Central memory CD8-positive, alpha-beta T cell (primary cell): ENCODE results near the gene CCAR1.
A peak's percentile ranks its signal among the peaks of the same experiment; 100 is the strongest.
"Not testable (repeated sequence)": the region's sequence is repeated elsewhere in the genome, so short reads cannot be mapped to it uniquely, and the experiment has no call there.

Experiments used
- ATAC-seq: fragments of 150-1000 bp; cut with Tn5 transposase; replicated peaks from 2 replicates; pipeline ENCODE4 v1.10.0; 2022; ENCODE audit warnings: mild to moderate bottlenecking, moderate FRiP score, moderate number of reproducible peaks; ENCODE audit not compliant: poor library complexity, severe bottlenecking; ENCODE audit errors: extremely low read depth
- DNase-seq, 2 donors: peaks; one replicate each; pipeline ENCODE4 v3.0.0; 2021; ENCODE audit warnings: low spot score in 2 of 2
- H3K27ac Mint-ChIP-seq: one replicate; pipeline ENCODE4 v1.8.0; 2022; ENCODE audit warnings: low read depth, mild to moderate bottlenecking, moderate library complexity, mixed read lengths
- H3K27me3 Mint-ChIP-seq: one replicate; pipeline ENCODE4 v1.8.0; 2022; ENCODE audit warnings: mixed read lengths
- H3K36me3 Mint-ChIP-seq: one replicate; pipeline ENCODE4 v1.8.0; 2022; ENCODE audit warnings: mild to moderate bottlenecking, moderate library complexity, mixed read lengths; ENCODE audit not compliant: insufficient read depth
- H3K4me1 Mint-ChIP-seq: one replicate; pipeline ENCODE4 v1.8.0; 2022; ENCODE audit warnings: mixed read lengths
- H3K4me3 Mint-ChIP-seq: one replicate; pipeline ENCODE4 v1.8.0; 2022; ENCODE audit warnings: mild to moderate bottlenecking, moderate library complexity, mixed read lengths
- H3K9me3 Mint-ChIP-seq: one replicate; pipeline ENCODE4 v1.8.0; 2022; ENCODE audit warnings: mixed read lengths

CCAR1 gene

GRCh38 chr10:68813559-68813958, 92.5 kb downstream of the CCAR1 start:
- H3K4me3 Mint-ChIP-seq: no peak overlapping the region
- H3K36me3 Mint-ChIP-seq: no peaks in the 10 kb centered on the region
- no peaks in the 10 kb centered on the region for H3K27me3 Mint-ChIP-seq
- DNase-seq: no peak
- H3K4me1 Mint-ChIP-seq: no peaks in the 10 kb centered on the region
- ATAC-seq: no peak
- no peak overlapping the region for H3K27ac Mint-ChIP-seq
- no peaks in the 10 kb centered on the region for H3K9me3 Mint-ChIP-seq

GRCh38 chr10:68816796-68817412, 95.9 kb downstream of the CCAR1 start:
- Mint-ChIP-seq H3K4me3 (no peak overlapping the region), H3K36me3 (no peaks in the 10 kb centered on the region), H3K27me3 (no peaks in the 10 kb centered on the region), H3K27ac (no peak overlapping the region), H3K9me3 (no peaks in the 10 kb centered on the region), H3K4me1 (no peaks in the 10 kb centered on the region)
- no peak for ATAC-seq
- no peak for DNase-seq

- not testable (repeated sequence) for H3K36me3 Mint-ChIP-seq, H3K4me1 Mint-ChIP-seq, H3K9me3 Mint-ChIP-seq
Observed at GRCh38 chr10:68820359-68820758, 99.3 kb downstream of the CCAR1 start.

GRCh38 chr10:68822626-68823025, 101.6 kb downstream of the CCAR1 start:
- not testable (repeated sequence) for H3K9me3 Mint-ChIP-seq, H3K36me3 Mint-ChIP-seq, DNase-seq, H3K27me3 Mint-ChIP-seq, H3K4me1 Mint-ChIP-seq, H3K27ac Mint-ChIP-seq, ATAC-seq, H3K4me3 Mint-ChIP-seq

More at GRCh38 chr10:68820359-68820758, 99.3 kb downstream of the CCAR1 start:
- not testable (repeated sequence) for H3K27ac Mint-ChIP-seq, ATAC-seq, H3K4me3 Mint-ChIP-seq, H3K27me3 Mint-ChIP-seq, DNase-seq

GRCh38 chr10:68826764-68827591, 105.9 kb downstream of the CCAR1 start, which contains the start of gene STOX1:
STOX1 (plus strand) TSS chr10:68827531; CDS start chr10:68827624, 93 bp downstream.
- ATAC-seq (peak; percentile 58), DNase-seq (peak; percentile 10 to 22)
- Mint-ChIP-seq H3K9me3 (no peaks in the 10 kb centered on the region), H3K4me1 (no peaks in the 10 kb centered on the region), H3K27ac (no peak within 1 kb of the TSS), H3K27me3 (peaks cover 9% of the 10 kb centered on the region), H3K4me3 (peak within 1 kb of the TSS; percentile 75), H3K36me3 (peaks cover 2% of the 10 kb centered on the region)

GRCh38 chr10:68827592-68827959, 106.5 kb downstream of the CCAR1 start:
- not testable (repeated sequence) for H3K9me3 Mint-ChIP-seq, H3K27me3 Mint-ChIP-seq, DNase-seq, H3K4me1 Mint-ChIP-seq, H3K27ac Mint-ChIP-seq, H3K36me3 Mint-ChIP-seq, H3K4me3 Mint-ChIP-seq
- ATAC-seq: peak; percentile 59

GRCh38 chr10:68828083-68828601, 107.1 kb downstream of the CCAR1 start:
- H3K9me3 Mint-ChIP-seq, H3K4me1 Mint-ChIP-seq, H3K27ac Mint-ChIP-seq, H3K27me3 Mint-ChIP-seq, H3K36me3 Mint-ChIP-seq, DNase-seq: not testable (repeated sequence)
- H3K4me3 Mint-ChIP-seq: peak overlapping the region; percentile 49
- ATAC-seq: peak; percentile 66

GRCh38 chr10:68828833-68829232, 107.8 kb downstream of the CCAR1 start:
- peaks cover 2% of the 10 kb centered on the region for H3K36me3 Mint-ChIP-seq
- no peak overlapping the region for H3K27ac Mint-ChIP-seq
- ATAC-seq (no peak), DNase-seq (no peak)
- peaks cover 9% of the 10 kb centered on the region for H3K27me3 Mint-ChIP-seq
- no peaks in the 10 kb centered on the region for H3K4me1 Mint-ChIP-seq
- no peaks in the 10 kb centered on the region for H3K9me3 Mint-ChIP-seq
- peak overlapping the region; percentile 49 for H3K4me3 Mint-ChIP-seq

GRCh38 chr10:68829521-68829920, 108.5 kb downstream of the CCAR1 start:
- H3K4me3 Mint-ChIP-seq: no peak overlapping the region
- no peaks in the 10 kb centered on the region for H3K9me3 Mint-ChIP-seq
- H3K36me3 Mint-ChIP-seq: peaks cover 2% of the 10 kb centered on the region
- H3K4me1 Mint-ChIP-seq: no peaks in the 10 kb centered on the region
- H3K27me3 Mint-ChIP-seq: peaks cover 9% of the 10 kb centered on the region
- no peak overlapping the region for H3K27ac Mint-ChIP-seq
- DNase-seq (no peak), ATAC-seq (no peak)

GRCh38 chr10:68829952-68830351, 108.9 kb downstream of the CCAR1 start:
- Mint-ChIP-seq H3K36me3 (peaks cover 3% of the 10 kb centered on the region), H3K4me3 (no peak overlapping the region), H3K27me3 (peaks cover 9% of the 10 kb centered on the region), H3K4me1 (no peaks in the 10 kb centered on the region), H3K9me3 (no peaks in the 10 kb centered on the region), H3K27ac (no peak overlapping the region)
- ATAC-seq: no peak
- no peak for DNase-seq

- DNase-seq: no peak
- no peaks in the 10 kb centered on the region for H3K4me1 Mint-ChIP-seq
Observed at GRCh38 chr10:68831961-68832455, 111.0 kb downstream of the CCAR1 start.

GRCh38 chr10:68832601-68833000, 111.6 kb downstream of the CCAR1 start:
- Mint-ChIP-seq H3K9me3 (no peaks in the 10 kb centered on the region), H3K27me3 (no peaks in the 10 kb centered on the region)

More at GRCh38 chr10:68831961-68832455, 111.0 kb downstream of the CCAR1 start:
- H3K9me3 Mint-ChIP-seq: no peaks in the 10 kb centered on the region
- peaks cover 1% of the 10 kb centered on the region for H3K36me3 Mint-ChIP-seq
- H3K4me3 Mint-ChIP-seq: no peak overlapping the region
- H3K27me3 Mint-ChIP-seq: no peaks in the 10 kb centered on the region
- no peak for ATAC-seq
- no peak overlapping the region for H3K27ac Mint-ChIP-seq

More at GRCh38 chr10:68832601-68833000, 111.6 kb downstream of the CCAR1 start:
- H3K4me1 Mint-ChIP-seq: no peaks in the 10 kb centered on the region
- DNase-seq (no peak), ATAC-seq (no peak)
- no peak overlapping the region for H3K27ac Mint-ChIP-seq
- peaks cover 1% of the 10 kb centered on the region for H3K36me3 Mint-ChIP-seq
- H3K4me3 Mint-ChIP-seq: no peak overlapping the region
